ENCODE results near the gene DDHD1.
A peak's percentile ranks its signal among the peaks of the same experiment; 100 is the strongest.

The DDHD1 gene

DNA sequence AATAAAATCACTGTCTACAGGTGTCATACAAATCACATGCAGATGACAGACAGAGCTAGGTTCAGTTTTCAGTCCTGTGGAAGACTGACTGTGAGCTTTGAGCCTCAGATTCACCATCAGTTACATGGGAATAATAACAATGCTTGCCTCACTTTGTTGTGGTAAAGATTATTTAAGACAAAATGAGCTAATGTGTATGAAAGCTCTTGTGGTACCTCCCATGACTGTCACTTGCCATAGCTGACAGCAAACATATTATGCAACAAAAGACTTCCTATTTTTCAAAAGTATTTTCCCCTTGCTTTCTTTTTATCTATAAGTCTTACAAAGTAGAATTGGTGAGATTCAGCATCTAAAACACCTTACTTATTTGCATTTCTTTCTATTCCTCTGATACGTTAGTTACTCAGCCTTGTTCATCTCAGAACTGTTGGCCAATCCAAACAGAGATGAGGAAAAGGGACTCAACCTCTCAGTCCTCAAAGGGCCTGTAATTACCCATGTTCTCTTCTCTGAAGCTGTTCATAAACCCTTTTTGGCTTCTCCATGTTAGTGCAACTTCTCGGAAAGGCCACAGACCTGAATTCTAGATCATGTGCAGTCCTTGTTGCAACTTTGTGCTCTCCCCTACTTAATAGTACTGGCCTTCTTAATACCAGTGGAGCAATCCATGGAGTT, 8.8 kb upstream of the DDHD1 start:
- Histone ChIP-seq H3K4me2 (ENCODE audit: low read depth, low read length, poor library complexity, severe bottlenecking) (no peak overlapping the region), H3K9me2 (replicated peaks; ENCODE audit: low read depth, low read length) (no peaks in the 10 kb centered on the region), H3K36me3 (ENCODE audit: insufficient read depth, low read length) (no peaks in the 10 kb centered on the region), H3K9ac (ENCODE audit: low read depth, low read length, poor library complexity, severe bottlenecking) (no peak overlapping the region), H3K4me1 (ENCODE audit: insufficient read depth, low read length, poor library complexity, severe bottlenecking) (no peaks in the 10 kb centered on the region), H2AFZ (ENCODE audit: low read length) (no peak overlapping the region), H3K27me3 (ENCODE audit: insufficient read depth, low read length, poor library complexity, severe bottlenecking) (no peaks in the 10 kb centered on the region), H3F3A (ENCODE audit: low read depth) (no peaks in the 10 kb centered on the region), H3K9me3 (ENCODE audit: insufficient read depth, low read depth, low read length) (no peaks in the 10 kb centered on the region), H4K20me1 (ENCODE audit: insufficient read depth, low read length, poor library complexity, severe bottlenecking) (no peaks in the 10 kb centered on the region), H3K79me2 (ENCODE audit: insufficient read depth, low read length) (no peaks in the 10 kb centered on the region), H3K4me3 (ENCODE audit: low read length, poor library complexity, severe bottlenecking) (no peak overlapping the region)
- TF ChIP-seq, protein P1, sequence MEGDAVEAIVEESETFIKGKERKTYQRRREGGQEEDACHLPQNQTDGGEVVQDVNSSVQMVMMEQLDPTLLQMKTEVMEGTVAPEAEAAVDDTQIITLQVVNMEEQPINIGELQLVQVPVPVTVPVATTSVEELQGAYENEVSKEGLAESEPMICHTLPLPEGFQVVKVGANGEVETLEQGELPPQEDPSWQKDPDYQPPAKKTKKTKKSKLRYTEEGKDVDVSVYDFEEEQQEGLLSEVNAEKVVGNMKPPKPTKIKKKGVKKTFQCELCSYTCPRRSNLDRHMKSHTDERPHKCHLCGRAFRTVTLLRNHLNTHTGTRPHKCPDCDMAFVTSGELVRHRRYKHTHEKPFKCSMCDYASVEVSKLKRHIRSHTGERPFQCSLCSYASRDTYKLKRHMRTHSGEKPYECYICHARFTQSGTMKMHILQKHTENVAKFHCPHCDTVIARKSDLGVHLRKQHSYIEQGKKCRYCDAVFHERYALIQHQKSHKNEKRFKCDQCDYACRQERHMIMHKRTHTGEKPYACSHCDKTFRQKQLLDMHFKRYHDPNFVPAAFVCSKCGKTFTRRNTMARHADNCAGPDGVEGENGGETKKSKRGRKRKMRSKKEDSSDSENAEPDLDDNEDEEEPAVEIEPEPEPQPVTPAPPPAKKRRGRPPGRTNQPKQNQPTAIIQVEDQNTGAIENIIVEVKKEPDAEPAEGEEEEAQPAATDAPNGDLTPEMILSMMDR (conservative IDR thresholded peaks at IDR 0.05; ENCODE audit: low read length): no peak
- no peak for TF ChIP-seq EZH2phosphoT487 (IDR thresholded peaks at IDR 0.05; ENCODE audit: borderline replicate concordance)

DNA sequence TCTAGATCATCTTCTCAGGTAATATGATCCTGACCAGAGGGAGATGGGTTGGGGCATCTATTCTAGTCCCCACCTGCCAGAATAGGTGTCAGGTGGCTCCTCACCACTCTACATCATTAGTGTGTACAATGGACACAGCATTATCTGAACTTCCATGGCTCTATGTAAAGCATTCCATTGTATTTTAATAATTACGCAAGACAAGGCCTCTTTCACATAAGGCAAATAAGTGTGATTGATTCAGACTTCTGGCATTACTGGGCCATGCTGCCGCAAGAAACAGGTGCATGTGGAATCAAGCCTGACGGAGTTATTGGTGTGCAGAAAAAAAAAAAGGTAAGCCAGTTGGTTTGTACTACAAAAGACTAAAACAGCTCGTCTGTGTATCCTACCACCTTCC, 3.1 kb upstream of the DDHD1 start:
- no peak for TF ChIP-seq EZH2phosphoT487 (IDR thresholded peaks at IDR 0.05; ENCODE audit: borderline replicate concordance)
- TF ChIP-seq, protein P1 (conservative IDR thresholded peaks at IDR 0.05; ENCODE audit: low read length): no peak
- no peaks in the 10 kb centered on the region for H3K9me3 ChIP-seq (ENCODE audit: insufficient read depth, low read depth, low read length)
- H3K79me2 ChIP-seq (ENCODE audit: insufficient read depth, low read length): peaks cover 14% of the 10 kb centered on the region
- H3K27me3 ChIP-seq (ENCODE audit: insufficient read depth, low read length, poor library complexity, severe bottlenecking): no peaks in the 10 kb centered on the region
- H4K20me1 ChIP-seq (ENCODE audit: insufficient read depth, low read length, poor library complexity, severe bottlenecking): peaks cover 9% of the 10 kb centered on the region
- H3K4me2 ChIP-seq (ENCODE audit: low read depth, low read length, poor library complexity, severe bottlenecking): no peak overlapping the region
- H2AFZ ChIP-seq (ENCODE audit: low read length): no peak overlapping the region
- H3K9ac ChIP-seq (ENCODE audit: low read depth, low read length, poor library complexity, severe bottlenecking): no peak overlapping the region
- H3K36me3 ChIP-seq (ENCODE audit: insufficient read depth, low read length): no peaks in the 10 kb centered on the region
- H3K9me2 ChIP-seq (replicated peaks; ENCODE audit: low read depth, low read length): no peaks in the 10 kb centered on the region
- peaks cover 10% of the 10 kb centered on the region for H3K4me1 ChIP-seq (ENCODE audit: insufficient read depth, low read length, poor library complexity, severe bottlenecking)
- H3F3A ChIP-seq (ENCODE audit: low read depth): peaks cover 6% of the 10 kb centered on the region; the same call in 1 of the 2 replicates
- H3K4me3 ChIP-seq (ENCODE audit: low read length, poor library complexity, severe bottlenecking): no peak overlapping the region

DNA sequence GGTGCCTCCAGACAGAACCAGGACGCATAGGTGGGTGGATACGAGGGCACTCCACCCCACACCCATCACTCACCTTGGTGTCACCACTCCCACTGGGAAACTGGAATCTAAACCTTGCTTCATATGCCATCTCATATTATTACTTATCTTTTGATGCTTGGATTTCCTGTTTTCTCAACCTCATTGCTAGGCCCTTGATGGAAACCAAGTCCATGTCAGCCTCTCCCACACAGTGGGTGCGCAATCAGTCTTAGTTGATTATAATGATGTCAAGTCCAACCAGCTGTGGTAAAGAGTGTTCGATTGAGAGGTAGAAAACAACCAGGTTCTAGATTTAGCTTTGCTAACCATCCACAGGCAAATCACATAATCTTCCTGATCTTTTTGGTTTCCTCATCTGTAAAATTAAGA, 584 bp upstream of the DDHD1 start:
- H3K27me3 ChIP-seq (ENCODE audit: insufficient read depth, low read length, poor library complexity, severe bottlenecking): no peaks in the 10 kb centered on the region
- no peaks in the 10 kb centered on the region for H3K9me3 ChIP-seq (ENCODE audit: insufficient read depth, low read depth, low read length)
- peaks cover 6% of the 10 kb centered on the region; the same call in 1 of the 2 replicates for H3F3A ChIP-seq (ENCODE audit: low read depth)
- H2AFZ ChIP-seq (ENCODE audit: low read length): peak overlapping the region; percentile 100
- peaks cover 34% of the 10 kb centered on the region for H4K20me1 ChIP-seq (ENCODE audit: insufficient read depth, low read length, poor library complexity, severe bottlenecking)
- no peaks in the 10 kb centered on the region for H3K36me3 ChIP-seq (ENCODE audit: insufficient read depth, low read length)
- TF ChIP-seq, protein P1 (conservative IDR thresholded peaks at IDR 0.05; ENCODE audit: low read length): no peak
- TF ChIP-seq EZH2phosphoT487 (IDR thresholded peaks at IDR 0.05; ENCODE audit: borderline replicate concordance): no peak
- peaks cover 35% of the 10 kb centered on the region for H3K4me1 ChIP-seq (ENCODE audit: insufficient read depth, low read length, poor library complexity, severe bottlenecking)
- peaks cover 39% of the 10 kb centered on the region for H3K79me2 ChIP-seq (ENCODE audit: insufficient read depth, low read length)
- H3K9ac ChIP-seq (ENCODE audit: low read depth, low read length, poor library complexity, severe bottlenecking): peak overlapping the region; percentile 69
- peak overlapping the region; percentile 83 for H3K4me2 ChIP-seq (ENCODE audit: low read depth, low read length, poor library complexity, severe bottlenecking)
- peak overlapping the region; percentile 96 for H3K4me3 ChIP-seq (ENCODE audit: low read length, poor library complexity, severe bottlenecking)
- no peaks in the 10 kb centered on the region for H3K9me2 ChIP-seq (replicated peaks; ENCODE audit: low read depth, low read length)
